Measurements from ENCODE around the gene ADCY7.

Gene ADCY7

GRCh38 chr16:50298591-50299507, 32.5 kb downstream of the ADCY7 start:
- no peak for DNase-seq (ENCODE audit: low spot score)

DNA sequence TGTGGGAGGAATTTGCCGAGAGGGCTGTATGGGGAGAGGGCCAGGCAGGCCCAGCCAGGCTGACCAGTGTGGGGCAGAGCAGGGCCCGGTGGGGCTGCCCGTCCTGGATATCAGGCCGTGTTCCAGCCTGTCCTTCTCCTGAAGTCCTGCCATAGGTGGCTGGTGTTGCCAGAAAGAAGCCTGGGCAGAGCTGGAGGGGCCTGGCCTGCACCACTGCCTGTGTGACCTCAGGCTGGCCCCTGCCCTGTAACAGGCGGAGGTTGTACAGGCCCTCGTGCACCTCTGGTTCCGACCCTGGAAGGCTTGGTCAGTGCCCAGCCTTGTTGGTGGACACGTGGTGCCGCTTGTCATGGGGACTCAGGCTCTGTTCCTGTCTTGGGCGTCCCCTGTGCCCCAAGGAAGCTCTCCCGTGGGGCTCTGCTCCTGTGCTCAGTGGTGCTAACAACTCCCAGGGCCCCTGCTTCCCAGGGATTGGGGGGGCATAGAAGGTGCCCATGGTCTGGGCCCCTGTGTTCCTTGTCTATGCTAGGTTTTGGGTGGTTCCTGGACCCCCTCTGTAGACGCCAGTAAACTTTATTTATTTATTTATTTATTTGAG, 33.3 kb downstream of the ADCY7 start:
- no peak for DNase-seq (ENCODE audit: low spot score)

- DNase-seq (ENCODE audit: low spot score), result peak; percentile 67
Measured at GRCh38 chr16:50300942-50301625, 34.7 kb downstream of the ADCY7 start.

GRCh38 chr16:50301626-50302471, 35.5 kb downstream of the ADCY7 start:
- peak; percentile 94 for DNase-seq (ENCODE audit: low spot score)

GRCh38 chr16:50302472-50303005, 36.2 kb downstream of the ADCY7 start:
- no peak for DNase-seq (ENCODE audit: low spot score)

DNA sequence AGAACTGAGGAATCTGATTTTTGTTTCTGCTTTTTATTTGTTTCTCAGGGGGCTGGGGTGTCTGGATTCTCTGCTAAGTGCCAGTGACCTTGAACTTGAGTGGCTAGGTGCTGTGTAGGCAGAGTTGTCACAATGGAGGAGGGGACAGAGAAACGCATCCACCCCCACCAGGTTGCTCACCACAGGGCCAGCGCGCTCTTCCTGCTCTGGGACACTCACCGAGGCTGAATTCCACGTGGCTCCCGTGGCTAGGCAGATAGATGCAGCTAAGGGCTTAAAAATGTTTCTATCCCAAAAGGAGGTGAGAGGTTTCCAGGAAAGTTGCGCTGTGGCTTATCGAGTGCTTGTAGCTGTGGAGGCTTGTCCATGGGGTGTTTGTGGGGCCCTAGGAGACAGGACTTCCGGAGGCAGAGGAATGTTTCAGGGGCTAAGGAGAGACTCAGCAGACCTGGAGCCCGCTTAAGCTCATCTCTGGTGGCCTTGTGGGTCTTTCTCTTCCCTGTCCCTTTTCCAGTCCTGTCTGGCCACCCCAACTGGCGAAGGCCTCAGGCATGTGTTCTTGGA, 36.8 kb downstream of the ADCY7 start:
- no peak for DNase-seq (ENCODE audit: low spot score)

- no peak for DNase-seq (ENCODE audit: low spot score)
Measured at GRCh38 chr16:50303605-50304466, 37.5 kb downstream of the ADCY7 start.

DNA sequence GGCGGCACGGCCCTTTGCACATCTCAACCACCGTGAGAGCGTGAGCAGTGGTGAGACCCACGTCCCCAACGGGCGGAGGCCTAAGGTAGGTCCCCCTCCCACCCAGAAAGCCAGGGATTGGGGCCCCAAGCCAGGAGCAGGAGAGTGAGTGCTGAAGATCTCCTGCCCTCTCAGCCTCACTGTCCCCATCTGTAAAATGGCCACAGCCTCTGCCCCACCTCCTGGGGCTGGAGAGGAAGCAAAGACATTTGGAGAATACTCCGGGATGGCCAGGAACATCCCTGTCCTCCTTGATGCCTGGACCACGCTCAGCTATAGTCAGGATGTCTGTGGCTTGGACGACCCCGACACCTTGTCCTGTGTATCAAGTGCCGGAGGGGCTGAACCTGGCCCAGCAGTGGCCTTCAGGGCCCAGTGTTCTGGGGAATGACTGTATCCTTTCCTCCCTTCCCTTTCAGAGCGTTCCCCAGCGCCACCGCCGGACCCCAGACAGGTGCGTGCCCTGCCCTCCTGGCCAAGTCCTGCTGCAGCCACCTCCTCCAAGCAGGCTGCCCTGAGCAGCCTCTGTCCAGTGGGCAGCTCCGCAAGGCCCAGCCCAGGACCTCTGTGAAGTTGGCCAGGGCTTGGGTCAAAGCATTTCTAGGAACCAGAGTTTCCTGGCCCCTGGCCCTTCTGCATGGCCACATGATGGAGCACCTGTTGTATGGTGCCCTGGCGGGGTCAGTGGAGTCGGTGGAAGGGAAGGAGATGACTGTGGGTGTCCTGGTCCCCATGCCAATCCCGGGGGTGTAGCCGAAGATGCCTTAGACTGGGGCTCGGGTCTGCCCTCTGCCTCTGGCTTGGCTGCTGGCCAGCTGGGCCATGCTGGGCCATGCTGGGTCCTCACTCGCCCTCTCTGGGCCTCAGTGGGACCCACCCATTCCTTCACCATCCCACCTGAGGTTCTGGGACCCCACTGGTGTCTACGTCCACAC, 38.4 kb downstream of the ADCY7 start:
- no peak for DNase-seq (ENCODE audit: low spot score)

GRCh38 chr16:50305441-50306061, 39.2 kb downstream of the ADCY7 start:
- DNase-seq (ENCODE audit: low spot score), result no peak

DNA sequence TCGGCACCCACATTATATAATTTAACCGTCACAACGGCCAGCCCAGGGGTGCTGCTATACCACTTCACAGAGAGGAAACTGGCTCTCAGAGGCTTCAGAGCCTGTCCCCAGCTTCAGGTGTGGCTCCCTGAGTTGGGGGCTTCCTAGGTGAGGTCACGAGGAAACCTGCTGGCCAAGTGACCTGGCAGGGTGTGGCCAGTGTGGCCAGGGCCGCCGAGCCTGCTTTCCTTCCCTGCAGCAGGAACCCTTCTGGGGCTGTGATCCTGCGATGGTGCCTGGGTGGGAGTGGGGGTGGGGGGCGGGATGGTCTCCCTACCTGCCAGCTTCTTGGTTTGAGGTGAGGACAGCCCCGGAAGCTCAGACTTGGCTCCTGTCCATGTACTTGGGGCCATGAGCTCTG, 39.9 kb downstream of the ADCY7 start:
- no peak for DNase-seq (ENCODE audit: low spot score)

DNA sequence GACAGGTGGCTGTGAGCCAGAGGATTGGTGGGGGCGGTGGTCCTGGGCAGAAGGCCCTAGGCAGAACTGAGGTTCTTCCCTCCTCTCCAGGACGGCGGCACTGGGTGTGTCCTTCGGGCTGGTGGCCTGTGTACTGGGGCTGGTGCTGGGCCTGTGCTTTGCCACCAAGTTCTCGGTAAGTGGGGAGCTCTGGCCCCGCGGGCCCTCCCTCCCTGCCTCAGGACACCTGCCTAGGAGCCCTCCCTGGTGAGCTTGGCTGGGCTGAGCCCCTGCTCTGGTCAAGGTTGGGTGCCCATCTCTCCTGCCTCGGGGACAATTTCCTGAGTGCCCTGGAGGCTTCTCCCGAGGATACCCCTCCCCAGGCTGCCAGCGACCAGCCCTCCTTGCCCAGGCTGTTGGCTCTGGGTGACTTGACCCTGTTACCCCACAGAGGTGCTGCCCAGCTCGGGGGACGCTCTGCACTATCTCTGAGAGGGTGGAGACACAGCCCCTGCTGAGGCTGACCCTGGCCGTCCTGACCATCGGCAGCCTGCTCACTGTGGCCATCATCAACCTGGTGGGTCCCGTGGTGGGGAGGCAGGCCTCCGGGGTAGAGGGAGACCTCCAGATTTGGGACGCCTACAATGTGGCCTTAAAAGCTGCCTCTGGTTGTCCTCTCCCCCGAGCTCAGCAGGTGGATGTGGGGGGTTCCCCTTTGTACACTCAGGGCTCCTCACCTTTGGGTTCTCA, 42.0 kb downstream of the ADCY7 start:
- DNase-seq (ENCODE audit: low spot score), result no peak

GRCh38 chr16:50309156-50309526, 42.8 kb downstream of the ADCY7 start:
- no peak for DNase-seq (ENCODE audit: low spot score)

- DNase-seq (ENCODE audit: low spot score), result no peak
Measured at GRCh38 chr16:50309527-50310307, 43.4 kb downstream of the ADCY7 start.

DNA sequence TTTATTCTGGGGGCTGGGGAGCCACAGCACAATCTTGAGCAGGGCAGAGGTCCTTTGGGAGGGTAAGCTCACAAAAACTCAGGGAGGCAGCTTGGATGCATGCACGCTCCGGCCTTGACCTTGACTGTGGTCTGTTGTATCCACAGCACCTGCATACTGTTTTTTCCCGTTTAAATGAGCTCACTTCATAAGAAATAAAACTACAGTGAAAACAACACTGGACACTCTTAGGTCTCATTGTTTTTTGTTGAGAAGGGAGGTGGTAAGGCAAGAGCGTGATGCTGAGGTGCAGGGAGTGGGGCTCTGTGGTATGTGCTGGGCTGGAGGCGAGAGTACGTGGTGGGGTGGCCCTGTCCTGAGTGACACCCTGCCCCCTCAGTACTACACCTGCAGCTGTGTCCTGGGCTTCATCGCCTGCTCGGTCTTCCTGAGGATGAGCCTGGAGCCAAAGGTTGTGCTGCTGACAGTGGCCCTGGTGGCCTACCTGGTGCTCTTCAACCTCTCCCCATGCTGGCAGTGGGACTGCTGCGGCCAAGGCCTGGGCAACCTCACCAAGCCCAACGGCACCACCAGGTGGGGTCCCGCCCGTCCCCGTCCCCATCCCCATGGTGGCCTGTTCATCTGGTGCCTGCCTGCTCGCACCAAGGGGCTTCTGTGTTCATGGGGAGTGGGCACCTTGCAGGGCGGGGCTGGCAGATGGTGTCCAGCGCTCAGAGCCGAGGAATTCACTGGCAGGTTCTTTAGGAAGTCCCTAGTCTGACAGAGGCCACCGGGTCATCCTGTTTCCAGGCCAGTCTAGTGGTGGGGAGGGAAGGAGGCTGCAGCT, 44.2 kb downstream of the ADCY7 start:
- no peak for DNase-seq (ENCODE audit: low spot score)

DNA sequence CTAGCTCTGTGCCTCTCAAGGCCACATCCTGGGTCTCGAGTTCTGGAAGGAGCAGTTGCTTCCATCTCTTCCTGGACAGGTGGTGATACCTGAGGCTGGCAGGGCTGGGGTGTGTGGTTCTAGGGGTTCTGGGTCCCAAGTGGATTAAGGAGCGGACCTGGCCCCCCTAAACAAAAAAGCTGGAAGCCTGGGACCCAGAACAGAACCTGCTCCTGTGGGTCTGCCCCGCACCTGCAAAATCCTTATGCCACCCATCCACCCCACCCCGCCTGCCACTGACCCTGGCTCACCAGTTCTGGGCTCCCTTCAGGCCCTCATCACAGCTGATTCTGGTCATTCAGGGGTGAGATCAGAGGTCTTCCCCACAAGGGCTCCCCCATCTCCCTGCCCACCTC, 44.8 kb downstream of the ADCY7 start:
- no peak for DNase-seq (ENCODE audit: low spot score)

GRCh38 chr16:50311891-50312501, 45.6 kb downstream of the ADCY7 start:
- DNase-seq (ENCODE audit: low spot score), result no peak
